Activated CD4-positive, alpha-beta T cell treated with anti-CD3 and anti-CD28 coated beads, Interleukin-2, amount 50 U/mL, for 4 hours (primary cell): ENCODE data around the gene FGF14.
"Not testable (repeated sequence)": the region's sequence is repeated elsewhere in the genome, so short reads cannot be mapped to it uniquely, and the experiment has no call there.

Experiments
- DNase-seq, 2 experiments: peaks; one replicate each; pipeline ENCODE4 v3.0.0-alpha.2; 2020

The FGF14 gene

DNA sequence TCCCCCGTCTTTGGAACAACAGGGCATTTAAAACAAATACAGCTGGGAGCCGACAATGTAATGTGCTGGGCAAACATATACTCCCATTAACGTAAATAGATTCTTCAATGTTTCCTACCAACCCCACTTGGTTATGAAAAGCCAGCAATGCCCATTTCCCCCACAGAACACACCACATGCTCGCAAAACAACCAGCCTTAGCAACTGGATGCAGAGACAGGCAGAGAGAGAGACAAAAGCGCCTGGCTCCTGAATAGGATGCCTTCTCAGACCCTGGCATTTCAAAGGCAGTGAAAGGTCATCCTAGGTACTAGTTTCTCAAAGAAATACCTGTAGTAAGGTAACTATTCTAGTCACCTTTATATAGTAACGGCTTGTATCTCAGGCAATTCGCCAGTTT is 486.5 kb downstream of the FGF14 start:
- no peak for DNase-seq

DNA sequence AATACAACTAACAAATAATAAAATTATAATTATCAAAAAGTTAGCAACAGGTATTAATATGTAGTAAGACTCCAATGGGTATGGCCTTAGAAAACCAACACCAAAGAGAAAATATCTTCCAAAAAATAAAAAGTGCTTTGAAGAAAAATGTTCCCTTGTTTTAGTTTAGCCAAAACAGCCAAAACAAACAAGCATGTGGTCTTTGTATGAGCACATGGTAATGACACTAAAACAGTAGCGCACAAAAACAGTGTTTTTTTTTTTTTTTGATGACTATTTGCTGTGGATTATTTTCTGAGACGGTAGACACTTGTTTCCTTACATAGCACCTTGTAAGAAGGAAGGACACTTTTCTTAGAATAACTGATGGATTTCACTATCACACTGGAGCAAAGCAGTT is 490.1 kb downstream of the FGF14 start:
- no peak for DNase-seq

DNA sequence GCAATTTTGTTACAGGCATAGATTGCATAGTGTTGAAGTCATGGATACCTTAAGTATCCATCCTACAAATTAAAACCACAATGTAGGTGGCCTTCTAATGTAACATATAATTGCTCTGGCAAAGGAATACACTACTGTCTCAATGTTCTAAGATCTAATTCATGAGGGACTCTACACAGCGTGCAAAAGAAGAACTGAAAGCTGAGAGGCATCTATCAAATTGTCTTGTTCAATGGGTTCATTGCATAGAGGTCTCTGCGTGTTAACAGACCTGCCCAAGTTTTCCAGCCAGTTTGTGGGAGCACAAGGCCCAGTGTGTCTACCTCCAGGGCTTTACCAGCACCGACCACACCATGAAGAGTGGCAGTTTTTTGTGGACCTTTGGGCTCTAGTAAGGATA is 498.0 kb downstream of the FGF14 start:
- DNase-seq: no peak

DNA sequence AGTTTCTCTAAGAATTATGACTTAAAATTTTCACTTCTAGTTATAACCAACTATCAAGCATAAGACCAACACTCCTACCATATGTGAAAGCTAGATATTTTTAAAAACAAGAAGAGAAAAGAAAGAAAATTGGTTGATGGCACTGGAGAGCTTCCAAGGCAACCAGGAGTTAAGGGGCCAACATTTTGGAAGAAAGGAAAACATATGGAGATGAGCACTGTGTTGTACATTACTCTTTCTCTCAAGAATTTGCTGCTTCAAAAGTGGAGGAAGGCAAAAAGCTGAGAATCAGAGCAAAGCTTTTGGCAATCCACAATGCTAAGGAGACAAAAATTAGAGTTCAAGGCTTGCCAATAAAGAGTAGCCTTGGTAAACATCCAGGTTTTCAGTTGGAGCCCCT is 503.2 kb downstream of the FGF14 start:
- DNase-seq: no peak

DNA sequence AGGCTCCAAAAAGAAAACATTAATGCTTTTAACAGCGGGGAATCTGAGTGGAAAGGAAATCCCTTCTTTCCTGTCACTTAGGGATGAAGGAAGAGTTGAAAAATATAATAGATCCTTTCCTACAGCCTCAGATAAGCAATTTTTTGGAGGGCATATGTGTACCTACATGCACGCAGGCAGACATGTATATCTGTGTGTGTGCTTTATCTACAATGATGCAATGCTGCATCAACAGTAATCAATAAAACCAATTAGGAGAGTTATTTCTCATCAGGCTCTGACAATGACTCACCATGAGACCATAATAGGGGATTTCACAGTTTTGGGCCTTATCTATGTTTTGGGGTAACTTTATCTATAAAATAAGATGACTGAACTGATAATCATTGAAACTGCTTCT is 505.3 kb downstream of the FGF14 start:
- DNase-seq: no peak

DNA sequence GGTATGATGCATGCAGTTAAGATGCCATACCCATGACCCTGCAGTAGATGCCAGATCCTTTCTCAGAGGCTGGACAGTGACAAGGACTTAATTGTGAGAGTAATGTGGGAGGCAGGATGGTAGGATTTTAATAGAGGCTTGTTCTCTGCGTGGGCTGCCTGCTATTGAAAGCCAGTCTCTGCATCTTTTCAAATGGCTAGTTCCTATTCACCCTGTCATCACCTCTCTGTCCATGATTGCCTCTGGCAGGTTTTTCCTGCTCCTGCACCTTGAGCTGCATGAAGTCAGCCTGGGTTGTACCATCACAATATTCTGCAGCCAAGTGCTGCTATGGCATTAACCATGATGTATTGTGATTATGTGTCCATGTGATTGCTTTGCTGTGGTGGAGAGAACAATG is 508.8 kb downstream of the FGF14 start:
- no peak for DNase-seq

DNA sequence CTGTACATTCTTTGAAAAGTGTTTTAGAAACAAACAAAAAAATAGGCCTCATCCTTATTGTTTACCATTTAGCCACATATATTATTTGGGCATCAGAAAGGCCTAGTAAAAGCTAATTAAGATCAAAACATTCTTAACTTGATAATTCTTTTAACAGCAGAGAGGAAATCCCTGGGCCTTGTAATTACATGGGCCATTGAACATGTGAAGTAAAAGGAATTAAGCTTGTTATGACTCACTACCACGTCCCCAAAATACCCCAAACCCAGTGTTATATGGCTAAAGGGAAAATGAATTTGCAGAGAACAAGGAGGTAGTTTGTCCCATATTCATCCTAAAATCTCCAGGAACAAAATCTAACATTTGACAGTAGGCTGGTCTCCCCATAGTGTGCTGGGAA is 509.6 kb downstream of the FGF14 start:
- DNase-seq: no peak

DNA sequence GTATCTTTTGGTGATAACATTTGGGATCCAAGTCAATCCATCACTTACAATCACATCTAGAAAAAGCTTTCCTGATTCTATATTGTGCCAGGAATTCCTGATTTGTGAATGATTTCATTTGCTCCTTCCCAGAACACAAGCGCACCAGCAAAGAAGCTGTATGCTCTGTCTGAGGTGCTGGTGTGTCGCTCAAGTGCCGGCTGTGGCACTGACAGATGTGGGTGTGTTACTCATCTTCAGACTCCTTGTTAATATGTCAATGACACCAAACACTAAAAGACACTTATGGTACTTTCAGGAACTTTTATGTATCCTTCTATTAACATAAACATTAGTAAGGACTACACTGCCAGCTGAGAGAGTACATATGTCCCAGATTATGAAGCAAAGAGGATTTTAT is 520.3 kb downstream of the FGF14 start:
- no peak for DNase-seq

DNA sequence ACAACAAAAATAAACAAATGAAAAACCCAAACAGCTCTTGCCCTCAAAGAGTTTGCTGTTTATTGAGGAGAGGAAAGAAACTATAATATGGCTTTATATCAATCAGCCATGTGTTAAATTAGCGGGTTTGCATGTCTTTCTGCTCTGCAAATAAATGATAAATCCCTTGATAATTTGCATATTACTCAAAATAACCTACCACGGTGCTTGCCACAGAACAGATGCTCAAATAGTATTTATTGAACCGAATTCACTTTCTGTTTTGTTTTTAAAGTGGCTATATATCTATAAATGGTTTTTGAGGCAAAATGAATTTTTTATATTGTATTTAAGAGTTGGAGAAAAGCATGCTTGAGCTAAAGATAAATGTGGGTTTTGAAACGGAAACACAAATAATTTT is 521.3 kb downstream of the FGF14 start:
- no peak for DNase-seq

DNA sequence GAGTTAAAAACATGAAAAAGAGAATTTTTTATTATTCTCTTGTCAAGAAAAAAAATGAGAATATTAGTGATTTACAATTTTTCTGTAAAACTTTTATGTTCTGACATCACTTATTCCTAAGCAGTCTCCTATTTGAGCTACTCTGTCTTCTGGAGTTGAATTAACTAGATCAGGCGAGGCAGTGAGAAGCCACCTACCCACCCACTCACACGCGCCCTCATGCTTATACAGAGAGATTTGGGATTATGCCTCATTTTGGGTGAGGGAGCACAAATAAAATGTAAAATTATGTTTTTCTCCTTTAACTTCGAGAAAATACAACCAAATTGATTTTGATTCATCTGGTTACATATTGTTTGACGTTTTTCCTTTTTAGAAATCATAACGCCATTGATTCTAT is 524.9 kb downstream of the FGF14 start:
- DNase-seq: no peak

DNA sequence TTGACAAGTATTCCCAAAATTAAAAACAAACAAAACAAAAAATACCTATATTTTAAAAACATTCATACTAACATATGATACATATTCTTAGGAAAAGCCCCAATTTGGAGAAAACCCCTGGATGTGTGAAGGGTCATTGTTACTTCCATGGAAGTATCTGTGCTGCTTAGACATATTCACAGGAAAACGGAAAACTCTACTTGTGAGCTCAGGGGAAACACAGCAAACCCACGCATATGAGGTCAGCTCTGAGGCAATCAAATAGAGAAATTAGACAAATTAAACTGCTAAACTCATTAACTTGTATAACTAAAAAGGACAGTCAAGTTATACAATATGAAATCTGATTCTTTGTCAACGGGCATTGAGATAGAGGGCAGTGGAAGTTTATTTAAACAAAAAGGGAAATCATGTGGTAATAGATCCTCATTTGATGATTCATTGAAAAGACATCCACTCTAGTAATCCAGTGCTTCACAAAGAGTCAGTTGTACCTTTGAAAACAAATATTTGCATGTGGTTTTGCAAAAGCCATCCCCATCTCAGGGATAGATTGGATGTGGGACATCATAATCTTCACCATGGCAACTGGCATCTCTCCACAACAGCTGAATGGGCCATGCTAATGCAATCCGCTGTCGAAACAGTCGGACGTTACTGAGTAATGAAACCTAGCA is 526.0 kb downstream of the FGF14 start:
- DNase-seq: no peak

DNA sequence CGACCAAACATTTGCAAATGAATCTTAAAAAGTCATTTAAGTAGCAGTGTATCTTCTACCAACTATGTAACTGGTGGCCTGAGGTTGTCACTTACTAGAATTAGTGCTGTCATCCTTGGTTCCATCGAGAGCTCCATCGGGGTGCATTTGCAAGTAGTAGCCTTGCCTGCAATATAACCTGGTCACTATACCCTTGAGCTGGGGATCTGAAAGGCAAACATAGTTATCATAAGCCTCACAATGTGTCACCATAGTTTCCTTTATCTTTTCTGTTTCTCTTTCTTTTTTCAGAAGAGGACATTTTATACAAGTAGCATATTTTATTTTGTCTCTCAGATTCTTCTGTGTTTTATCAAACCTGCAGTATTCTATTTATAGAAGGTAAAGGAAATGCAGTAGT is 526.8 kb downstream of the FGF14 start:
- no peak for DNase-seq

DNA sequence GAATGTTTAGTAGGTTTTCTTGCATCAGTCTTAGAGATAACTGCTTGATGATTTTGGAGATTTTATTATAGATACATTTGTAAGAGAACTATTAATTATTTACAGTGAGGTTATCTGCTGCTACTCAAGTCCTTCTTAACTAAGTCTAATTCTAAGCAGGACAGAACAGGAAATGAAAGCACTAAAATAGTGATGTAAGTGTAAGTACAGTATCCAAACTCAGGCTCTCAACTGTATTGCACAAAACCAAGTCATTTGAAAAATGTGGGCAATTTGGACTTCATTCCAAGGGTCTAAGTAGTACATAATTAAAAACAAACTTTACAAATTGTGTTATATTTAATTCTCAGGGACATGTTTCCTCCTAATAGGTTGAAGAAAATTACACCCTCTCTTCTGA is 532.3 kb downstream of the FGF14 start:
- DNase-seq: no peak

DNA sequence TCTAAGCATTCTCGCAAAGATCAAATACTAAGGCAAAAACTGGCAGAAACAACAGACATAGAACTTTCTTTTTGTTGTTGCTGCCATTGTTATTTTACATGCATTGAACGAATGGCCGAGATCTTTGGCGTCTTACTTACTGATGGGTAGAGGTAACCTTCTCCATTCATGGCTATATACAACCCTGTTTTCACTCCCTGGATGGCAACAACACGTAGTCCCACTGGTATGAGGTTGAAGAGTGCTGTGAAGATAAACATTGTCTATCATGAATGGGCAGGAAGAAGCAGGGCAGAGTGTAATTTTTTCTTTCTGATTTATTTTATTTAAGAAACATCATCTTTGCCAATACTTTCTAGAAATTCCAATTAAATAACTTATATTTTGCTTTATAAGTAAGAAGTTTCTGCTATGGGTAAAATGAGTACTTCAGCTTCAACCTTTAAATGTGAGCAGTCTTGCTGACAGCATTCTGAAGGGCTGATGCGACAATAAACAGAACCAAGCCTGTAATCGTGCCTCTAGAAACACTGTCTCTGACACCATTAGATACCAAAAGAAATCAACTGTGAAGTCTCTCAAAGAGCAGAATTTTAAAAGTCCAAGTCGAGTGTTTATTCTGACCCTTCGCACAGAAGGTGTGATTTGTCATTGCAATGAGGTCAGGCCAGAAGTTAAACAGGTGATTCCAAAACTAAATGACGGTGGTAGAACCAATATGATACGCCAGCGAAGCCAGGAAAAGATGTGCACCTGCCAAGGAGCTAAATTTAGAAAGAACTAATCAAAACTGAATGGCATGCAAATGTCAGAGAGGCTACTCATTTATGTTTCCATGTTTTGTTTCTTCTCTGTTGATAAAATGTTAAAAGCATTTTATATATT is 533.0 kb downstream of the FGF14 start:
- no peak for DNase-seq

DNA sequence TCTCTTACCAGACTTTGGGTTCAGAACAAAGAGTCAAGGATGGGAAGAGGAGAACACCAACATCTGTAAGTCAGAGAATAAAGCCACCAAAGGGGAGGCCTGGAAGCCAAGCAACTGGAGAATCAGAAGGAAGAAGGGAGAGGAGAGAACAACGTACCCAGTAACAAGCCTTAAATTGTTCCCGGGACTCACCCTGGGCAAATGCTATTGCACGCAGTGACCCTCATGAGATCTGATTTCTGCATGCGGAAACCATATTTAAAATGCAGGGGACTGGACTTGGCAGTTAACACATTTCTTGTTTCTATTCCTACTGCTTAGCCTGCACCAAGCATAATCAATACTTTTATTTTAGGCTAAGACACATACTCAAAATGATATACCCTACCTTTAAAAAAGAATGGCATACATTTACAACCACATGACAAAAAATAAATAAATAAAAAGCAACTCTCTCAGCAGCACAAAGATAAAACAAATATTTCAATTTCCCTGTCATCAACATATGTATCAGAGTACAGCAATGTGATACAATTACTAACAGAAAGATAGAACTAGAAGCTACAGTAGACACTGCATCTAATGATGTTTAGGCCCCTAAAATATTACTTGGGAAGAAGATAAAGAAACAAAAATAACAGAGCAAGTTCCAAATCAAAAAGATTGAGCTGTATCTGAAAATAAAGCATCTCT is 534.8 kb downstream of the FGF14 start:
- DNase-seq: no peak

DNA sequence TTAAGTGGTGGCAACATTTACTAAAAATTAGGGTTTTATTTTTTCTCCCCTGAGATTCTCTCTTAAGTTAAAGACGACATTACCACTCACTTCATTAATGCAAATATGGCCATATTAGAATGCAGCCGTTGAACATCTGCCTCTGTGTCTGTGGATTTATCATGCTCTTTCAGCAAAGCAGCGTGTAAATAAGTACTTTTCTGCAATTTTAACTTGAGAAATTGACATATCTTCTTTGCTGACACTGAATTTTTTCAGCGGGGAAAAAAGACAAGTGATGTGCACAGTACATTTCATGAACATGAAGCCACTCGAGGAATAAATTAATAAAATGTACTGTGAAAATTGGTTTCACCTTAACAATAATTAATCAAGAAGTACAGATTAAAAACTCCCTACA is 543.0 kb downstream of the FGF14 start:
- no peak for DNase-seq

DNA sequence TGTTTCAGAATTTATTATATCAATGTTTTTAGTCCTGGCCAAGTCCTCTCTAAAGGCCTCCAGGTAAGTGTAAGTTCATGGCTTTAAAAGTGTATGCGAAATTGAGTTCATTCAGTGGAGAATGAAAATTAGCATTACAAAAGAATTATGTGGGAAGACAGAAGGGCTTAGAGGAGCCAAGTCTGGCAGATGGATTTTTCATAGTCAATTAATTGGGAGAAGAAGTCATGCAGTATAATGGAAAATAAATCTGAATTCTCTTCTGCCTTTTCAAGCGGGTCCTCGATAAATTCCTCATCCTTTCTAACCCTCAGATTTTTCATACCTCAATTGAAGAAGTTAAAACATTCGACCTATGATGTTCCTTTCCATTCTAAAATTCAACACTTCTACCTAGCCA is 555.1 kb downstream of the FGF14 start:
- no peak for DNase-seq

DNA sequence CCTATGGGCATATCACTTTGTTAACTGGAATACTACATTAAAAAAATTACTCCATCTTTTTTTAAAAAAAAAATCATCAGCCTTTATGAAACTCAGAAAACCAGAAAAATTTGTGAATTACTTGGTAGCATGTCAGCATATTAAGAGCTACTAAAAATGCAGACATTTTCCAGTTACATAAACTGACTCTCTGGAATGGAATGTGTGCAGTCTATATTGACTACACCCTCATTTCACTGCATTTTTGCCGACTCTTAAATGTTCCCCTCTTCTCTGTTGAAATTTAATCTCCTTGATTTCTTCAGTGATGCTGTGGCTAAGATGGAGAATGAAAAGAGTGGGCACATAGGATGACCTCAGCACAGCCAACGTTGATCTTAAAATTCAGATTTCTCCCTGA is 555.6 kb downstream of the FGF14 start:
- no peak for DNase-seq

DNA sequence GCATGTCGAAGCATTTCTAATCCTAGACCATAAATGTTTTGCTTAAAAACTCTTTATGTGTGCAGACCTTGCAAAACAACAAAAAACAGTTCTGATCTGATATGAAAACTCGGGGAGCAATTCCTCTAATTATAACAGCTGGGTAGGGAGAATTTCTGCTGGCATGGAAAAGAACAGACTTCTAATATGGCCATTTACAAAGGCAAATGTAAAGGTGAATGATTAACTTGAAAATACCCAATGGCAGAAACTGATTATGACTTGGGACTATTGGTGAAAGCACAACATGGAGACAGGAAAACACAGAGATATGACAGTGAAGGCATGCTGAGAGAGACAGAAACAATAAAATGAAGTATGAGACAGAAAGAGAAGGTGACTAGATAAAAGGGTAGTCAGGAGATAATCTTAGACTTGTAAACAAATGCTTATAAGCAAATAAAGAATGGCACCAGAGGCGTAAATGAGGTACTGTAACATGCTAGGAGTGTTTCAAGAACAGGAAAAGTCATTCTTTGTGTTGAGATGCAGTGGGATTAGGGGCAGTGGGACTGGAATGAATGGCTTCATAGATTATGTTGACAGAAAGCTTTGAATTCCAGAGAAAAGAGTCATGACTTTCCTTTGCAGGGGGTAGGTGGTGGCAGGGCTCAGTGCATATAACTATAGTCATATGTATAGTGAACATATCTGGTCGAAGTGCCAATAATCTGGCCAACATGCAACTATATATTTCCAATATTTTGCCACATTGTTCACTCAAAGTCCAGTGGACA is 556.4 kb downstream of the FGF14 start:
- no peak for DNase-seq

DNA sequence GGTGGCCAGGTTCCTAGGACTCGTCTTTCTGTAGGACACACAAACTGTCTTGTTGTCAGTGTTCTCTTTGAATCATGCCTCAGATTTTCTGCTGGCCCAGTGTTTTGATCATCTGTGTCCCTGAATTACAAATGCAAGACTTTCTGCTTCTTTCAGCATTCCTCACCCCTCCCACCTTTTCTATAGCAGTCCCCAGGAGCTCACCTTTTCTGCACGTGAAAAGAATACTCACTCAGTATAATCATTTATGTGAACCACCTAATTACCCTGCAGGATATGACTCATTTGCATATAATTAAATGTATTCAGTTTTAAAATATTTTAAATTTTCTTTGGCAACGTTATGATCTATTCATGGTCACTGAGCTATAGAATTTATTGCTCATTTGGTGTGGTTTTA is 560.1 kb downstream of the FGF14 start:
- DNase-seq: no peak

DNA sequence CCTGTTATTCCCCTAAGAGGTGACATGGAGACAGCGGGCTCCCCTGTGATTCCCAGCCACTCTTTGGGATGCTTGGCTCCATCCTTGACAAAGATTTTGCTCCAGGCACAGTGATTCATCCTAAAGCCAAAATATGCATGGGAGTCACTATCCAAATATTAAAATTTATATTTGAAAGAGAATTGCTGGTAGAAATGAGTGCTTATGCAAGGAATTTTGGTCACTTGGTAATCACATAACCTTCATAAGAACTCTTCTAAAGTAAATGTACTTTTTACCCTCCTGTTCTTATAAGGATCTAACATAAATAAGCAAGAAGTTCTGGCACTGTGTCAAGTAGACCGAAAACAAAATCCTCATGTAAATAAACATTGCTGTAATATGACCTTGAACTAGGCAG is 563.5 kb downstream of the FGF14 start:
- no peak for DNase-seq

DNA sequence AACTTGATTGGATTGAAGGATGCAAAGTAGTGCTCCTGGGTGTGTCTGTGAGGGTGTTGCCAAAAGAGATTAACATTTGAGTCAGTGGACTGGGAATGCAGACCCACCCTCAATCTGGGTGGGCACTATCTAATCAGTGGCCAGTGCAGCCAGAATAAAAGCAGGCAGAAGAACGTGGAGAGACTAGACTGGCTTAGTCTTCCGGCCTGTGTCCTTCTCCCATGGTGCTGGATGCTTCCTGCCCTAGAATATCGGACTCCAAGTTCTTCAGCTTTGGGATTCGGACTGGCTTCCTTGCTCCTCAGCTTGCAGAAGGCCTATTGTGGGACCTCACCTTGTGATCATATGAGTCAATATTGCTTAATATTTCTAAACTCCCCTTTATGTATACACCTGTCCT is 564.1 kb downstream of the FGF14 start:
- not testable (repeated sequence) for DNase-seq

DNA sequence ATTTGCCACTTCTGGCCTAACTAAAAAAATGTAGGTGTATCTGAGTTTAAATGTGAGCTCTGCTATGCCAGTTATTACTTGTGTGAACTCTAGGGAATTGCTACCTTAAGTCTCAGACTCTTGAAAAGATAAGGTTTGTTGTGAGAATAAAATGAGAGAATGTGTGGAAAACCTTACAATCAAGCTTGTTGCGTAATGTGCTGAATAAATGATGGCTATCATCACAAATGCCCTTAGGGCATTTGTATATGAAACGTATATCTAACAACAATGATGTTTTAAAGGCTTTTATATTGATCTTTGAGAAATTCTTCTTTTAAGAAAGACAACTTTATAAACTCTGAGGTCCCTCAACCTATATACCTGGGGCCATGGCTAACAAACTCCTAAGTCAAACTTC is 564.6 kb downstream of the FGF14 start:
- DNase-seq: no peak
